K562 (cell line): ENCODE data around the gene MAP4K4.

Source experiments
- BACH1 ChIP-seq: fragments of 200-800 bp; sonication (Bioruptor generic); IDR thresholded peaks from 2 replicates; pipeline ENCODE4 v1.6.1; 2016; ENCODE audit warnings: missing genetic modification characterization, missing compliant biosample characterization
- EZH2 ChIP-seq: IDR thresholded peaks from 2 replicates; pipeline ENCODE4 v1.6.1; 2012; ENCODE audit warnings: low read depth, mild to moderate bottlenecking, inconsistent platforms, low read length, borderline replicate concordance
- FOXA3 ChIP-seq, 2 experiments: fragments of 450-650 bp in 1 of 2; sonication (generic) in 1 of 2; formaldehyde crosslinking; IDR thresholded peaks in 1 of 2; conservative IDR thresholded peaks in 1 of 2; 2 replicates each; pipeline versions ENCODE4 v1.4.0 to v1.8.0; 2020 to 2022; ENCODE audit warnings: mild to moderate bottlenecking in 2 of 2, missing genetic modification reagents in 1 of 2
- GTF2F1 ChIP-seq: IDR thresholded peaks from 2 replicates; pipeline ENCODE4 v1.6.1; 2011; ENCODE audit warnings: low read depth, low read length, improper control_type of control experiment
- PHF8 ChIP-seq: fragments of 200-600 bp; sonication (generic); IDR thresholded peaks from 2 replicates; pipeline ENCODE4 v1.6.1; 2012; ENCODE audit warnings: mixed run types, mild to moderate bottlenecking, inconsistent platforms, low read length, moderate library complexity, borderline replicate concordance
- PML ChIP-seq: IDR thresholded peaks from 2 replicates; pipeline ENCODE4 v1.6.1; 2012; ENCODE audit warnings: low read length, inconsistent platforms
- POLR2AphosphoS5 ChIP-seq: IDR thresholded peaks from 2 replicates; pipeline ENCODE4 v1.6.1; 2011; ENCODE audit warnings: mild to moderate bottlenecking, low read depth, low read length, moderate library complexity; ENCODE audit not compliant: control insufficient read depth, insufficient read depth
- RFX5 ChIP-seq: IDR thresholded peaks from 2 replicates; pipeline ENCODE4 v1.6.1; 2011; ENCODE audit warnings: low read depth, mild to moderate bottlenecking, improper control_type of control experiment, low read length
- SP2 ChIP-seq: IDR thresholded peaks from 2 replicates; pipeline ENCODE4 v1.6.1; 2011; ENCODE audit warnings: mild to moderate bottlenecking, low read depth, low read length, moderate library complexity; ENCODE audit not compliant: poor library complexity, severe bottlenecking; ENCODE audit errors: extremely low read depth
- TAF7 ChIP-seq: fragments of 450-650 bp; IDR thresholded peaks from 2 replicates; pipeline ENCODE4 v1.6.1; 2016; ENCODE audit warnings: missing genetic modification characterization, missing compliant biosample characterization
- TFE3 ChIP-seq: fragments of 450-650 bp; formaldehyde crosslinking; IDR thresholded peaks from 2 replicates; pipeline ENCODE4 v1.4.0; 2020; ENCODE audit warnings: mild to moderate bottlenecking, mixed read lengths
- ZNF347 ChIP-seq: fragments of 450-650 bp; formaldehyde crosslinking; IDR thresholded peaks from 2 replicates; pipeline ENCODE4 v1.4.0; 2020; ENCODE audit warnings: low read depth, mild to moderate bottlenecking, moderate library complexity
- ZNF740 ChIP-seq, 3 experiments: fragments of 200-800 bp in 1 of 3; sonication (Bioruptor generic) in 1 of 3; sonication (generic) in 1 of 3; formaldehyde crosslinking in 1 of 3; IDR thresholded peaks; 2 replicates each; pipeline versions ENCODE4 v1.6.1 to v1.8.0; 2016 to 2022; ENCODE audit warnings: mild to moderate bottlenecking in 2 of 3, missing compliant biosample characterization in 2 of 3, missing genetic modification characterization in 2 of 3, missing genetic modification reagents in 1 of 3

- TF ChIP-seq POLR2AphosphoS5 (no peak), TAF7 (no peak), RFX5 (no peak), TFE3 (CRISPR knock-in tag) (no peak), EZH2 (no peak), GTF2F1 (no peak), PHF8 (no peak), PML (no peak), SP2 (no peak), BACH1 (tag) (no peak), FOXA3 (CRISPR knock-in tag; conservative IDR thresholded peaks at IDR 0.05 in 1 of 2, IDR thresholded peaks at IDR 0.05 in 1 of 2) (no peak), ZNF347 (CRISPR knock-in tag) (no peak), ZNF740 (CRISPR knock-in tag; IDR thresholded peaks at IDR 0.05) (no peak), ZNF740 (tag; IDR thresholded peaks at IDR 0.05) (no peak)
Observed at GRCh38 chr2:101818531-101819451, 121.3 kb downstream of the MAP4K4 start.
